Measurements from ENCODE around the gene BASP1.
"Not testable (repeated sequence)": the region's sequence is repeated elsewhere in the genome, so short reads cannot be mapped to it uniquely, and the experiment has no call there.

Gene BASP1

GRCh38 chr5:17315710-17316221, 98.3 kb downstream of the BASP1 start:
- no peak for DNase-seq

DNA sequence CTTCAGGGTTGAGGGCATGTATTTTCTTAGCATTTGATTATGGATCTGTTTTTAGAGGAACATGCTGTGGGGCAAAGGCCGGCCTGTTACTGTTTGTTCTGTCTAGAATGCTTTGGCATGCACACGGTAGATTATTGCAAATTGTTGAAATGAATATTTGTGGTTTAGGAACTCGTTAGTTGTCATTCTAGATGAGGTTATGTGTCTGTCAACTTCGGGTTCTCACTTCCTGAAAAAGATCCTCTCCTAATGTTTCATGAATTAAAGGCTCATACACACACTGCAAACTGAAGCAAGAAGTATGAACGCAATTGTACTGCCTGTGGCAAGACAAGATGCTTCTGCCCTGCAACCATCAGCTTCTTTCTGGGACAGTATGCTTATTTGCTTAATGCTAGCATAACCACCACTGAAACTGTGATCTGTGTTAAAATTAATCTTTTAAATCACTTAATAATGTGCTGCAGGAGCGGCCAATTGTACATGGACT, 99.6 kb downstream of the BASP1 start:
- no peak for DNase-seq

DNA sequence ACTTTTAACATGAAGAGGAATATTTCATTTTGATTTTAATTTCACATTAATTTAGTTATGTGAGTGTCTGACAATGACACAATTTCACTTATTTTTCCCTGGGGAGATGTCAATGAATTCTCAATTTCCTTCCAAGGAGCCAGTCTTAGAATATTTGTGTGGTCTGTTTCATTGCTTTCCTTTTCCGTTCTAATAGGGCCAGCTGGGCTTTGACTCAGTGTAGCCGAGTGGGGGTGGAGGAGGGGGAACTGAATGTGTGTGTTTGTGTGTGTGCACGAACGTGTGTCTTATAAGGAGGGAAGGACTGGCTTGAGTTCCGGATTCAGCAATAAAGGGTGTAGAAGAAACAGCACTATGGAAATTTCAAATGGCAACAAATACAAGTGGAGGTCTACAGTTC, 100.0 kb downstream of the BASP1 start:
- no peak for DNase-seq

DNA sequence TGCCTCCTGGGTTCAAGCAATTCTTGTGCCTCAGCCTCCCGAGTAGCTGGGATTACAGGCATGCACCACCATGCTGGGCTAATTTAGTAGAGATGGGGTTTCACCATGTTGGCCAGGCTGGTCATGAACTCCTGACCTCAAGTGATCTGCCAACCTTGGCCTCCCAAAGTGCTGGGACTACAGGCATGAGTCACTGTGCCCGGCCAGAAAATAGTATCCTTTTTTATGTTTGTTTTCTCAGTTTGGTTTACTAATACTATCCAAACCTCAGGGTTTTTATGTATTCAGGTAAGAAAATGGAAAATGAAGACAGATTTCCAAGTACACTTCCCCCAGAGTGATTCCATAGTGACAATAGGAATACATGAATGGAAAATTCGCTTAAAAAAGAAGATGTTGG, 101.7 kb downstream of the BASP1 start:
- DNase-seq = not testable (repeated sequence)

- no peak for DNase-seq
Observed at GRCh38 chr5:17325770-17326599, 108.6 kb downstream of the BASP1 start.

All from amygdala (tissue), 56 donors.